IPS DF 19.7 (cell line): ENCODE measurements around the gene SUSD1.

Source experiments
- DNase-seq: peaks from one replicate; pipeline ENCODE4 v3.0.0-alpha.2; 2013; ENCODE audit warnings: low read depth, low spot score

The SUSD1 gene

DNA sequence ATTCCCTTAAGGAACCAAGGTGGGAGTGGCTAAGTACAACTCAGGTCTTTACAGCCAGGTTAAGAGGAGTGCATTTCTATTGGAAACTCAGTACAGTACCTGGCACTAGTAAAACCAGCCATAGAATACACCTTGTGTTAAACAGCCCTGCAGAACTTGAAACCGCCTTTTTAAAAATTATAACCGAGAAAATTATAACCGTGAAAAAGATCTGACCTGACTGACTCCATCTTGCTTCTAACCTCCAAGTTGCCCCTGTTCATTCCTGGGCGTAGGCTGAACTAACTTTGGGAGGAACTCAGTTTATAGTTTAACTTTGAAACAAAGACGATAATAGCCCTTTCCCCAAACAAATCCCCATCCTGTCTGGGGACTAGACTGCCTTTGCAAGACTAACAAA, 132.3 kb downstream of the SUSD1 start:
- no peak for DNase-seq

DNA sequence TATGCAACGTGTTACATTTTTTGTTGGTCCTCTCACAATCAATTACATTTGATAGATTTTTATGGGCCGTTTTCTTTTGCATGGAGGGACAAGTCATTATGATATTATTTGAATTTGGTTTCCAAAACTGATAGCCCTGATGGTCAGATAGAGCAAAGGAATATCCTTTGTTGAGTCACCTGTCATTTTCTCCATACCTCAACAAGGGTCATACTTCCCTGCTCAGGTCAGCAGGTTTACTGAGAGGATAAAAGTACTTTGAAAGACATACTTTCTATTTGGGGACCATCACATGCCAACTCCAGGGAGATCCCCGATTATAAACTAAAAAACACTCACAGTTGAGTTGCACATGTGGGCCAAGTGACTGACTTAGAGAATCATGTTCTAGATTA, 132.9 kb downstream of the SUSD1 start:
- DNase-seq = no peak

DNA sequence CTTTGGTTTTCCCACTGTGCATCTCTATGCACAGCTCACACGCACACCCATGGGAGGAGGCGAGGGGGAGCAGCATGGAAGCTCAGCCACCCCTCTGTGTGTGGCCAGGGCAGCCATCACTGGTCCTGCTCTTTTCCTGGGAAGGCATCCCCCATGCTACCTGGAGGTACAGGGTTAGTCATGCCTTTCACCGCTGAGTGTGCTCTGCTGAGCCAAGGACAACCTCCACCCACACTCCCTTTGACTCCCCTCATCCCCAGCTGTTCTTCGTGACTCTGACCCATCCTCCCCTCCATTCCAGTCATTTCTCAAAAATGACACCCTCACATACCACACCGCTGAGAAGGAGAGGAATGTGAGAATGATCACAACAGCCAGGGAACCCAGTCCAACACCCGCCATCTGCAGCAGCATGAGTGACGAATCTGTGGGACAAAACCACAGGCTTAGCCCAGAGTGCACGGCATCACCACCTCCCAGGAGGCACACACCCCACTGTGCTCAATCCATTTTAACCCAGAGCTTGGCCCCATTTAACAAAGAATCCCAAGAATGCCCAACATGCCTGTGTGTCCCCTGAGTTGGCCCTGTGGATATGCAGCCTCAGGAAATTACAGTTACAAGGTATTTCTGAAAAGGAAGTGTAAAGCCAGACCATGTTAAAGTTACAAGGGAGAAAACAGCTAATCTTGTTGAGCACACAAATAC, 133.4 kb downstream of the SUSD1 start:
- peak; percentile 80 for DNase-seq

DNA sequence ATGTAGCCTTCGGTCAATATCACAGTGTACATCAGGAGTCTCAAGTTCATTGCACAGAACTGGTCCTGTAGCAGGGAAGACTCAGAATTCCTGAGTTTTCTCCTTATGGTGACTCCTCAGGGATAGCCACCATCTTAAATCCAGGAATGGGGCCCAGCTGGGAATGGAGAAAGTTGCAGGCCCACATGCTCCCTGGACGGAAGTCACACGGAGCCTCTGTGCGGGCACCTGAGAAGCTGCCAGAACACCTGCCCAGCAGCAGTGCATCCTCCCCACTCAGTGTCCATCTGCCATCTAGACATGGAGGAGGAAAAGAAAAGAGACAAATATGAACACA, 133.9 kb downstream of the SUSD1 start:
- DNase-seq = no peak

DNA sequence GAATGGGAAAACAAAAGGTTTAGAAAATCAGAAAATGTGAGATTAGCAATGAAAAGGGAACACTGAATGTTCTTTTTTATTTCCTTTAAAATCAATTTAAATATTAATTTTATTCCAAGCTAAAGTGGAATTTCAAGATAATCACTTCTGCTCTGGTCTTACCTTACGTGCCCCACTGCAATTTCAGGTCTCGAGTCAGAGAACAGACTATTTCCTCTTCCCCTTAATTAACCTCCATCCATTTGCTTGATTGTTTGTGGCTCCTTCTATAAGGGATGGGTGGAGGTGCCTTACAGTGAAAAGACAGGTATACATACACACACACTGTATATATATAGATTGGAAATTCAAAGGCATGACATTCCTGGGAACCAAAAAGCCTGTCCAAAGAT, 137.1 kb downstream of the SUSD1 start:
- DNase-seq = no peak

DNA sequence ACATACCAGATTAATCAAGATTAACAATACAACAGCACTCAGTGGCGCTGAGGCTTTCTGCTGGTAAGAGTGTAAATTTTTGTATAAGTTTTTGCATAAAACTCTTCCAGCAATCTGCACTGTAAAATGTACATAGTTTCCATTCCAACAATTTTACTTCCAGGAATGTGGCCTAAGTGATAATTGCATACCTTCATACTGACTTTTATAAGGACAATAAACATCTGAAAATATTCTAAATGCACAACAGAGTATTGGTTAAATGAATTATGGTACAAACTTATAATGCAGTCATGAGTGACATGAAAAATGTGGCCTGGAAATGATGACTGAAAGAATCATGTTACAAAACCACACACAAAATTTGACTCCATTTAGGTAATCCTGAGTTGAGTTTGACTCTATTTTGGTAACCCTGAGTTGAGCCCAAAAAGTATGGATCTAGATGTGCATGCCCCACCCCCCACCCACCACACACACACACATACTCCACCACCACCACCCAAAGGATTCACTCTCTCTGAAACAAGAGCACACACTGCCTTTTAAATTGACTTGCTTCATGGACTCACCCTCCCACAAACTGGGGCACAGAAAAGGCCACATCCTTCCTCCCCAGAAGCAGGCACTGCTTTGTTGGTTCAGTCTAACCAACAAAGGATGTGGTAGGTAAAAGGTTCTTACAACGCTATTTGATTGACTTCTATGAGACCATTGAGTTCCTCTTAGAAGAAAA, 137.6 kb downstream of the SUSD1 start:
- DNase-seq = no peak

DNA sequence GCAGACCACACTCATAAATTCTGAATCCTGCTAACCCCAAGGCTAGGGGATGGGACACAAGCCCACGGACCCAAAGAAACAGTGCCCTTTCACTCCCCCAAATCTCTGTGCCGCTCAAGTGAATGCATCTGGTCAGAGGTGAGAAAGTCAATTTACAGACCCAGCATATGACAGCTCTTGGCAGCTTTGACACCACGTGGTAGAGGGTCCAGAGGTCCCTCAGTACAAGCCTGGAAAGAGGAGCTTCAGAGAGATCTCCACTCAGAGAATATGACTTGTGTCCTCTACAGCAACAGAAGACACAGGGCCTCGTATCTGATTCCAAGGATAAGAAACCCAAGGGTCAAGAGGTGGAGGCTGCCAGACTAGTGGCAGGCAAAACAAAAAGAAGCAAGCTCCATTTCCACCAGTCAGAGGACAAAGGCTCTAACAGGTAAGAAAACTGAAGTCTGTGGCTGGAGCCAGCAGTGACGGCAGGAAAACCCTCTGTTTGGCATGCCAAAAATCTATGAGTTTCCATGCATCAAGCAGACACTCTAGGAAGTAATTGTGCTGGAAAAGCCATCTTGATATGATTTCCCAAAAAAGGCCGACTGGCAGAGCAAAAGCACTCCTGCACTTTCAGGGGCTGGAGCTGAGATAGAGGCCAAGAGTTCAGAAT, 139.8 kb downstream of the SUSD1 start:
- no peak for DNase-seq

DNA sequence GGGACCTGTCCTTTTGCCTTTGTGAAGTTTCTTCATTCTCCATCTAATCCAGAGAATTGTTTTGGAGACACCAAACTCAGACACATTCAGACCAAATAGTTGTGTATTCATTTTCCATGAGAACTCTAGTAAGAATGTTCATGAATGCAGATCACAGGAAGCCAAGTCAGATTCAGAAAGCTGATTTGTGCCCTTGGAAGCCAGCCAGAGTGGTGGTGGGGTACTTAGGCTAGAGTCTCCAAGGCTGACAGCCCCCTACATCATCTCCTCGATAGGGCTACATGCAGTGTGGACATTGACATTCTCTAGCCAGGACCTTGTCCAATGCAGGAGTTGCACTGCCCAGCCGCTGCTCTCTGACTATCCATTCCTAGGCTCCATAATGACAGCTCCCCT, 140.9 kb downstream of the SUSD1 start:
- no peak for DNase-seq

DNA sequence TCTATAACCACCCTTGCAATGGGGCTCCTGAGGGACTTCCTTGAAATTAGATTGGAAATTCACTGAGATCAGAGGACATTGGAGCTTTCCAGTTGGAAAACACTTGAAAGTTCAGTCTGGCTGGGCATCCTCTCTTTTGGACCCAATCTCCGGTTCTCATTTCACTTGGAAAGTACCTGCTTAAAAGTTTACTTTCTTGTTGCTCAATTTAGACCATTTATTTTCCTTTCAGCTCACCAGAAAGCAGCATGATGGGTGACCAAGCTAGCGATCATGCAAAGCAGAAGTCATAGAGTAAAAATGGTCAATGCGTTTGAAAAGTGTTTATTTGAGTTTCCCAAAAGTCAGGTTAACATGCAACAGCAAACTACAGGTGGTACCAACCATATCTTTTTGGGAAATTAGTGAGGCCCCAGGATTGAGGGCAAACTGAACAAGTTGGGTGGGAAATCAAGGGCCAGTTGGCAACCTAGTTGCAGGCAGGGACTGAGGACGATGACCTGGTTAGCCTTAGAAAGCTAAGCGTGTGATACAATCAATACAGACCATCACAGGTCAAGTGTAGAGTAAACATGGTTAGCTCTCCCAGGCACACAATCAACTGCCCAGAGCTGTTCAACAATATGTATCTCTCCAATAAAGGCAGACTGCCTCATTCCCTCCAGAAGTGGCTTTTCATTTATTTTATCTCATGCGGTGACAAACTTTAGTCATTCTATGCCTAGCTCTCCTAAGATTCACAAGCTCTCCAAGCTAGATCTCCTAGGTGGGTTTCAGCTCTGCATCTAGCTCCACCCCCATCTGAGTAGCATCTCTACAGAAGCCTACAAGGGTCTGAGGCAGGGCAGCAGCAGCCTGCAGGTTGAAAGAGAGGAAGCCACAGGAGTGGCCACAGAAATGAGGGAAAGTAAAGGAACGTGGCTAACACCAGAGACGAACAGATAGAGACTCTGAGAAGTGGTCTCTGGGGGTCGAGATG, 141.6 kb downstream of the SUSD1 start:
- no peak for DNase-seq

DNA sequence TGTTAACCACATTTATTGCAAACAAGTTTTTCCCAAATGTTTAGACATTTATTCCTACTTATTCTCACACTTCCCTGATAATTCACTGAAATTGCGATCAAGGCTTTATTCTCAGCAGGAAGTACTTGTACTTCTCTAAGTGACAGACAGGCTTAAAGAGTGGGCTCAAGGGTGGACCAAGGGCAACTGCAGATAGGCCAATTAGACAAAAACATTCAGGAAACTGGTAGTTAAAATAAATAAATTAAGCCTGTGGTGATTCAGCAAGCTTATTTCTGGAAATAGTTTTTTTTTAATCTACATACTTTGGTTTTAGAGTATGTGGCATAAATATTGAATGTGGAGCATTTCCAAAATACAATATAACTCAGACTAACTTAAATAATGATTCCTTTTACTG, 142.4 kb downstream of the SUSD1 start:
- DNase-seq = no peak

DNA sequence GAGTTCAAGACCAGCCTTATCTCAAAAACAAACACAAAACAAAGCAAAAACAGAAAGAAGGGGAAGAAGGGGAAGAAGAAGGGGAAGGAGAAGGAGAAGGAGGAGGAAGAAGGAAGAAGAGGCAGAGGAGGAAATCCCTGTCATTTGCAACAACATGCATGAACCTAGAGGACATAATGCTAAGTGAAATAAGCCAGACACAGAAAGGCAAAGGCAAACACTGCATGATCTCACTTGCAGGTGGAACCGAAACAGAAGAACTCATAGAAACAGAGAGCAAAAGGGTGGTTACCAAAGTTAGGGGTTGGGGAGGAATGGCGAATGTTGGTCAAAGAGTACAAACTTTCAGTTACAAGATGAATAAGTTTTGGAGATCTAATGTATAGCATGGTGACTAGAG, 143.1 kb downstream of the SUSD1 start:
- DNase-seq = no peak

DNA sequence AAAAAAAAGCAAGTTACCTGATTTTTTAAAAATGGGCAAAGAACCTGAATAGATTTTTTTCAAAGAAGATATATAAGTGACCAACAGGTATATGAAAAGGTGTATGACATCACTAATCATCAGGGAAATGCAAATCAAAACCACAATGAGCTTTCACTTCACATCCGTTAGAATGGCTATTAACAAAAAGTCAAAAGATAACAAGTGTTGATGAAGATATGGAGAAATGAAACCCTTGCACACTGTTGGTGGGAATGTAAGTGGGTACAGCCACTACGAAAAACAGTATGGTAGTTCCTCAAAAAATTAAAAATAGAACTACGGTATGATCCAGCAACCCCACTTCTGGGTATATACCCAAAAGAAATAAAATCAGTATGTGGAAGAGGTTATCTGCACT, 143.7 kb downstream of the SUSD1 start:
- DNase-seq = no peak

DNA sequence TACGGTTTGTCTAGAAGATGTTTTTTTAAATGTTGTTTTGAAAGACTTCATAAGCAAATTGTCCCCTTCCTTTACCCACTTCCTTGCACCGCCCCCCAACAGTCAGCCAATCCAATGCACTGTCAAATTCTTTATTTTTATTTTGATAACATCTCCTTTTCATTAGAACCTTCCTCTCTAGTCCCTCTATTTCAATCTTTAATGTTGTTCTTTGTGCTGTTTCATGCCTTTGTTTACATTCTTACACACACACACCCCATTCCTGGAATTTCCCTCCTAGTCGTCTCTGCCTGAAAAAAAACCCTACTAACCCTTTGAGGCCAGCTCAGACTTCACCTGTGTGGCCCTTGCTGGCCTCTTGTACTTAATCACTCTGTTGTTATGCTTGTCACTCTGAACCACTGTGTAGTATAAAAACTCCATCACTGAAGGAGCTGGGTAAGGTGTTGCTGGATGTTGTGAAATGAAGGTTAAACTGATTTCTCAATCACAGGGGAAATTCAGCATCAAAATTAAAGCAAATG, 145.1 kb downstream of the SUSD1 start:
- DNase-seq = no peak

DNA sequence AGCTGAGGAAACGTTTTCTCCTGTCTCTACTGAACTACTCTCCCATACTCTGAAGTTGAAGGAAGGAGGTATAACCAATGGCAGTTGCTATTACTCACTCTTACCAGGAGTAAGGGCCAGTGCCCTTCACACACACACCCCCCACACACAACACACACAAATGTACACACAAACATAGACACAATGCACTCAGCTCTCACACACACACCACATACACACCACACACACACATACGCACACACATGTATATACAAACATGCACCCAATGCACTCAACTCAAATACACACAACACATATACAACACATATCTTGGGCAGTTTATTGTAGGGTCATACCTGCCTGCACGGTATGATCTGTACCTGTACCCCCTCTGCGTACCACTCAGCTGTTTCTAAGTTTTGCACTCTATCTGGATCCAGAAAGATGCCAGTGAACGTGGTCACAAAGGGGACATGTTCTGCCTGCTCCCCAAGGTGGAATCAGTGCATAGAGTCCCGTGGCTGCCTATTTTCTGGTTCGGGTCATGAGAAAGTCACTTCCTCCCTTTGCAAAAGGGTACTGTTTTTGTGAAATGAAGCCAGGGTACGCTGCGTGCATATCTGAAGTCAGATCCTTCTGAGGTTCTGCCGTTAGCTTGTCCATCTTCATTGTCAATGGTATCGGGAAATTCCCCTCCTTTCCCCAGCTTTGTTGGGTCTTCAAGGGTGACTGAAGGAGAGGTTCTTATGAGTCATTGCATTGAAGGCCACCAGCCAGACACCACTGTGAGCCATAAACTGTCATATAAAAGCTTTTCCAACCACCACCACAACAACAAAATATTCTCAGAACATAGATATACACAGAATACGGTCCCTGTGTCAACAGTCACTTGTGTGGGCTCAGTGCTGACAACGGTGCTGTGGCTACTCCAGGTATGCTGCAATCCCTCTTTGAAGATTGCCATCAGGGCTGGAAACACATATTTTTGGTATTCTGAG, 146.6 kb downstream of the SUSD1 start:
- DNase-seq = no peak

DNA sequence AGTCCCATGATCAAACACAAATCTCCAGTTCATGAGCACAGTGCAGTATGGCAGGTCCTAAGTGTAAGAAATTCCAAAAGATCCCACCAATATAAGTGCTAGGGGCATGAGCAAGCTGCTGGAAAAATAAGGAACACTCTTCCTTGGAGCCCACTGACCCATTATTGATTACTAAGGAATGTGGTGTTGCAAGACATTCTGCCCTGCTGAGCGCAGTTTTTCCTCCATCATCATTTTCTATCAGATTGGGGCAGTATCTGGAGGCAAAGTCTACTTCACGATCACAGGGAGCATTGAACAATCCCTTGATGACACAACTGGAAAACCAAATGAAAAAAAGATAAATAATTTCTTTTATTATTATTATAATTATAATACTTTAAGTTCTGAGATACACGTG, 149.2 kb downstream of the SUSD1 start:
- no peak for DNase-seq

DNA sequence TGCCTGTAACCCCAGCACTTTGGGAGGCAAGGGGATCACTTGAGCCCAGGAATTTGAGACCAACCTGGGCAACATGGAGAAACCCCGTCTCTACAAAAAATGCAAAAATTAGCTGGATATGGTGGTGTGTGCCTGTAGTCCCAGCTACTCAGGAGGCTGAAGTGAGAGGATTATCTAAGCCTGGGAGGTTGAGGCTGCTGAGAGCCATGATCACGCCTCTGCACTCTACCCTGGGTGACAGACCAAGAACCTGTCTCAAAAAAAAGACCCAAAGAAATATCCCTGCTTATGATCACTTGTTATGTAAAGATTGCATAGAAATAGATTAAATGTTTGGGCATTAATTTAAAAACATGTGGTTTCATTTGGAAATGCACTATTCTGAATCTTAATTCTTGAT, 153.4 kb downstream of the SUSD1 start:
- no peak for DNase-seq

DNA sequence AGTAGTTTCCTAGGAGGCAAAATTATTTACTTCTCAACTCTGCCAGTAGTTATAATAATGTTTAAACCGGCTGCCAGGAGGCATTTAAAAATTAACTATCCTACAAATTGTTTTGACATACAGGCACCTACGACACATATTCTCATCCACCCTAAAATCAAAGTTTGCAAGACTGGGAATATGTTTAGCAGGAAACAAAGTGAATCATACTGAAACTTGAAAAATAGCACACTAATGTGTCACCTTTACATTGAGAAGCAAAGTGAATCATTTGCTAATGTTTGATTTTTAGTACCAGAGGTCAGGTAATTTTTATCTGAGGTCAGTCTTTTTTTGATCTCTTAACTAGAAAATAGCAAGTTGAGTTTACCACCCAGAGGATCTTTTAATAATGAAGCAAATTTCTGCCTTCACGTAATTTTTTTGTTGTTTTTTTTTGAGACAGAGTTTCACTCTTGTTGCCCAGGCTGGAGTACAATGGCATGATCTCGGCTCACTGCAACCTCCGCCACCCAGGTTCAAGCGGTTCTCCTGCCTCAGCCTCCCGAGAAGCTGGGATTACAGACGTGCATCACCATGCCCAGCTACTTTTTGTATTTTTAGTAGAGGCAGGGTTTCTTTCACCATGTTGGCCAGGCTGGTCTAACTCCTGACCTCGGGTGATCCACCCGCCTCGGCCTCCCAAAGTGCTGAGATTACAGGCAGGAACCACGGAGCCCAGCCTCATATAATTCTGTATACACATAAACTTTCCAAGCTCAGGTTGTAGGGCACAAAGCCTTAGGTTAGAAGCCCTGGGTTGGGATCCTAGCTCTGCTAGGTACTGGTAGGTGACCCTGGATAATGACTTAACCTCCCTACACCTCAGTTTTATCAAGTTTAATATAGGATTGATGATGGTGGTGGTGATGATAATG, 154.2 kb downstream of the SUSD1 start:
- DNase-seq = no peak

DNA sequence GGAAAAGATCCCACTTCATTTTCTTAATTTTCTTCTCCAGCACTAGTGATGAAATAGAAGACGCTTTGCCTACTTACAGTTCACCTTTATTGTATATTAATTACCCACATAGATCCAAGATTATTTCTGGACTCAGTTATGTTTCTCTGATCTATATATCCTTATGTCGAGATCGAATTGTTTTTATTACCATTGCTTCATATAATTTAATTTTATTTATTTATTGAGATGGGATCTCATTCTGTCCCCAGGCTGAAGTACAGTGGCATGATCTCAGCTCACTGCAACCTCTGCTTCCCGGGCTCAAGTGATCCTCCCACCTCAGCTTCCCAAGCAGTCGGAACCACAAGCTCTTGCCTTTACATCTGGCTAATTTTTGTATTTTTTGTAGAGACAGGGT, 157.2 kb downstream of the SUSD1 start:
- no peak for DNase-seq

DNA sequence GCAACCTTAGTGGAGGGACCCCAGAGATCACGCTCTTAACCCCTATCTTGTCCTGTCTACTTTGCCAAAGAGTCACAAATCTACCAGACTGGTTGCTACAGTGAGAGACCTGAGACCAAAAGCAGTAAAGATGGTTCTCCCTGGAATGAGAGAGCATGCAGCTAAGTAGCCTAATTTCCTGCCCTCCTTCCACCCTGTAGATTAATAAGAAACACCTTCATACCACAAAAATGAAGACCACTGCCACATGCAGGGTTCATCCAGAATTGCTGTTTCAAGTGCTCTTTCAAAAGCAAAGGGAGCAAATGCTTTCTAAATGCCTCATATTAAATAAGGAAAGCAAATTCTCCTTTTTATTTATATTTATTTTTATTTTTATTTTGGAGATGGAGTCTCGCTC, 159.4 kb downstream of the SUSD1 start:
- DNase-seq = no peak
